ENCODE data around the gene RBFOX1. TPM values are rescaled to one million over a fixed set of nuclear protein-coding genes. Genes with fewer than 3 reads are reported as not detected.

The RBFOX1 gene
- total RNA-seq, 1 experiment from 2014 or later, result not detected

DNA sequence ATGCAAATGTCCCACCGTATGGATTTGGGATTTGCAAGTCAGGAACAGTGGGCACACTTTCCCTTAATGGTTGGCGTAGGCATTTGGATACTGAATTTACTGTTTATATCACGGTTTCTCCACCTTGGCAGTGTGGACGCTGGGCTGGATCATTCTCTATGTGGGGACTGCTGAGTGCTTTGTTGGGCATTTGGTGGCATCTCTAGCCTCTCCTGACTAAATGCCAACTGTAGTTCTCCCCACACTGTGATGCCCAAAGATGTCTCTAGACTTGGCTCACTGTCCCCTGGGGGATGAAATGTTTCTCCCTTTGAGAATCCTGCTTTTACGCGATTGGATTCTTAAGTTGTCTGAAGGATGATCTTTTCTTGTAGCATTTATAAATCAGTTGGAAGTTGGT lies 49.0 kb downstream of the RBFOX1 start:
- Histone ChIP-seq H3K36me3 (ENCODE audit: control insufficient read depth in 1 of 2, insufficient read depth in 2 of 2, low read length in 2 of 2) (no peaks in the 10 kb centered on the region), H2AFZ (ENCODE audit: low read depth, low read length, poor library complexity, severe bottlenecking) (no peak overlapping the region), H3K79me2 (ENCODE audit: insufficient read depth, low read length) (no peaks in the 10 kb centered on the region), H3K9ac (ENCODE audit: low read length) (no peak overlapping the region), H3K27ac (ENCODE audit: low read depth, low read length) (no peak overlapping the region), H3K9me2 (ENCODE audit: insufficient read depth) (no peaks in the 10 kb centered on the region), H3K4me1 (ENCODE audit: control insufficient read depth in 1 of 2, insufficient read depth in 2 of 2, low read length in 2 of 2) (no peaks in the 10 kb centered on the region), H3K27me3 (ENCODE audit: insufficient read depth, low read length) (no peaks in the 10 kb centered on the region), H3K4me2 (ENCODE audit: low read length) (no peak overlapping the region), H3K9me3 (ENCODE audit: control insufficient read depth in 1 of 2, insufficient read depth in 1 of 2, low read depth in 1 of 2, low read length in 2 of 2) (peaks cover 7 to 28% of the 10 kb centered on the region in 2 experiments; a peak in 2 of 4 replicates), H4K20me1 (ENCODE audit: insufficient read depth) (no peaks in the 10 kb centered on the region), H3K4me3 (replicated peaks in 1 of 2; ENCODE audit: low read depth in 1 of 2, low read length in 2 of 2) (no peak overlapping the region)
- ChIA-PET CTCF (no interaction called here), POLR2A (no interaction called here), RAD21 (ENCODE audit: low non-redundant PET in 1 of 2, low total read pairs in 2 of 2, uncharacterized antibody in 2 of 2, unreplicated experiment in 2 of 2) (no interaction called here)
- intact Hi-C loops (cut with micrococcal nuclease), result no loop called here
- TF ChIP-seq FOSL1 (IDR thresholded peaks at IDR 0.05; ENCODE audit: low read depth) (no peak), EGR1 (IDR thresholded peaks at IDR 0.05; ENCODE audit: low read depth) (no peak), RAD21 (IDR thresholded peaks at IDR 0.05; ENCODE audit: low read depth) (no peak), POLR2AphosphoS5 (IDR thresholded peaks at IDR 0.05; ENCODE audit: low read depth, low read length) (no peak), YY1 (IDR thresholded peaks at IDR 0.05; ENCODE audit: extremely low read depth, insufficient replicate concordance, low read depth, low read length) (no peak), SIN3A (IDR thresholded peaks at IDR 0.05; ENCODE audit: low read depth) (no peak), EZH2 (IDR thresholded peaks at IDR 0.05) (no peak), POLR2A (IDR thresholded peaks at IDR 0.05; ENCODE audit: borderline replicate concordance, extremely low read depth, insufficient read depth, insufficient read length) (no peak), ELF1 (IDR thresholded peaks at IDR 0.05; ENCODE audit: borderline replicate concordance, low read depth) (no peak), EZH2phosphoT487 (IDR thresholded peaks at IDR 0.05; ENCODE audit: borderline replicate concordance) (no peak), SP1 (IDR thresholded peaks at IDR 0.05; ENCODE audit: low read depth) (no peak), SRF (IDR thresholded peaks at IDR 0.05; ENCODE audit: low read depth) (no peak), ZNF274 (IDR thresholded peaks at IDR 0.05; ENCODE audit: low read depth, low read length) (no peak)
- TF ChIP-seq, protein P1, sequence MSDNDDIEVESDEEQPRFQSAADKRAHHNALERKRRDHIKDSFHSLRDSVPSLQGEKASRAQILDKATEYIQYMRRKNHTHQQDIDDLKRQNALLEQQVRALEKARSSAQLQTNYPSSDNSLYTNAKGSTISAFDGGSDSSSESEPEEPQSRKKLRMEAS (IDR thresholded peaks at IDR 0.05), result no peak
- TF ChIP-seq, protein P2, sequence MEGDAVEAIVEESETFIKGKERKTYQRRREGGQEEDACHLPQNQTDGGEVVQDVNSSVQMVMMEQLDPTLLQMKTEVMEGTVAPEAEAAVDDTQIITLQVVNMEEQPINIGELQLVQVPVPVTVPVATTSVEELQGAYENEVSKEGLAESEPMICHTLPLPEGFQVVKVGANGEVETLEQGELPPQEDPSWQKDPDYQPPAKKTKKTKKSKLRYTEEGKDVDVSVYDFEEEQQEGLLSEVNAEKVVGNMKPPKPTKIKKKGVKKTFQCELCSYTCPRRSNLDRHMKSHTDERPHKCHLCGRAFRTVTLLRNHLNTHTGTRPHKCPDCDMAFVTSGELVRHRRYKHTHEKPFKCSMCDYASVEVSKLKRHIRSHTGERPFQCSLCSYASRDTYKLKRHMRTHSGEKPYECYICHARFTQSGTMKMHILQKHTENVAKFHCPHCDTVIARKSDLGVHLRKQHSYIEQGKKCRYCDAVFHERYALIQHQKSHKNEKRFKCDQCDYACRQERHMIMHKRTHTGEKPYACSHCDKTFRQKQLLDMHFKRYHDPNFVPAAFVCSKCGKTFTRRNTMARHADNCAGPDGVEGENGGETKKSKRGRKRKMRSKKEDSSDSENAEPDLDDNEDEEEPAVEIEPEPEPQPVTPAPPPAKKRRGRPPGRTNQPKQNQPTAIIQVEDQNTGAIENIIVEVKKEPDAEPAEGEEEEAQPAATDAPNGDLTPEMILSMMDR (IDR thresholded peaks at IDR 0.05 in 2 of 3, conservative IDR thresholded peaks at IDR 0.05 in 1 of 3; ENCODE audit: borderline replicate concordance in 1 of 3, insufficient read depth in 1 of 3, low read depth in 2 of 3, low read length in 2 of 3), result no peak
- DNase-seq (ENCODE audit: low read depth, low spot score) (no peak), ATAC-seq (no peak)
- no TSS peak for BruUV-seq (replicated peaks)
